Central memory CD4-positive, alpha-beta T cell (primary cell): Measurements from ENCODE around the gene PET100.

Experiments
- DNase-seq: peaks from one replicate; pipeline ENCODE4 v3.0.0; 2022

Gene PET100

GRCh38 chr19:7654401-7654800 is 24.8 kb downstream of the PET100 start:
- DNase-seq = no peak

- DNase-seq = no peak
Measured at GRCh38 chr19:7655581-7655980, 26.0 kb downstream of the PET100 start.

- DNase-seq = no peak
Measured at GRCh38 chr19:7657131-7657751, 27.6 kb downstream of the PET100 start.

- DNase-seq = peak; percentile 62
Measured at GRCh38 chr19:7658219-7658686, 28.7 kb downstream of the PET100 start.

- no peak for DNase-seq
Measured at GRCh38 chr19:7661744-7662538, 32.3 kb downstream of the PET100 start.

- no peak for DNase-seq
Measured at GRCh38 chr19:7662657-7663056, 33.1 kb downstream of the PET100 start.

- DNase-seq = no peak
Measured at GRCh38 chr19:7663706-7664105, 34.1 kb downstream of the PET100 start.

GRCh38 chr19:7665076-7665475 is 35.5 kb downstream of the PET100 start:
- DNase-seq = no peak

GRCh38 chr19:7668842-7669241 is 39.2 kb downstream of the PET100 start, which contains the start of gene RETN:
TSS of gene RETN (plus strand) at chr19:7669049. CDS start at chr19:7669327, 278 bp downstream.
- no peak for DNase-seq

- no peak for DNase-seq
Measured at GRCh38 chr19:7669641-7670040, 40.0 kb downstream of the PET100 start.

GRCh38 chr19:7670150-7670783 is 40.7 kb downstream of the PET100 start:
- no peak for DNase-seq

GRCh38 chr19:7670790-7671189 is 41.2 kb downstream of the PET100 start:
- DNase-seq = no peak

- no peak for DNase-seq
Measured at GRCh38 chr19:7672522-7672921, 42.9 kb downstream of the PET100 start.

- DNase-seq = no peak
Measured at GRCh38 chr19:7674010-7675005, 44.7 kb downstream of the PET100 start.

GRCh38 chr19:7676376-7676775 is 46.8 kb downstream of the PET100 start:
- DNase-seq = no peak

GRCh38 chr19:7676854-7677253 is 47.3 kb downstream of the PET100 start, which contains the start of gene MCEMP1:
TSS of gene MCEMP1 (plus strand) at chr19:7677090. CDS start at chr19:7677121, 31 bp downstream.
- no peak for DNase-seq

- no peak for DNase-seq
Measured at GRCh38 chr19:7677669-7678311, 48.2 kb downstream of the PET100 start.

- peak; percentile 75 for DNase-seq
Measured at GRCh38 chr19:7678971-7679751, 49.6 kb downstream of the PET100 start.

GRCh38 chr19:7679771-7680605 is 50.4 kb downstream of the PET100 start:
- no peak for DNase-seq
